Skeletal muscle tissue (tissue), 4 donors: ENCODE data around the gene BCDIN3D. TPM values are rescaled to one million over a fixed set of nuclear protein-coding genes. Genes with fewer than 3 reads are reported as not detected.
"Not testable (repeated sequence)": the region's sequence is repeated elsewhere in the genome, so short reads cannot be mapped to it uniquely, and the experiment has no call there.

Source experiments
- H3K27ac ChIP-seq: one replicate; pipeline ENCODE4 v1.7.0; 2013; ENCODE audit warnings: mild to moderate bottlenecking, low read depth, low read length, inconsistent platforms
- H3K27me3 ChIP-seq, 3 donors: one replicate each; pipeline ENCODE4 v1.7.0; 2013; ENCODE audit warnings: low read length in 3 of 3; ENCODE audit not compliant: control insufficient read depth in 3 of 3, insufficient read depth in 3 of 3
- H3K36me3 ChIP-seq, 3 donors: one replicate each; pipeline ENCODE4 v1.7.0; 2013; ENCODE audit warnings: low read length in 3 of 3; ENCODE audit not compliant: control insufficient read depth in 3 of 3, insufficient read depth in 3 of 3
- H3K4me1 ChIP-seq, 3 donors: one replicate each; pipeline ENCODE4 v1.7.0; 2013; ENCODE audit warnings: low read length in 3 of 3, mild to moderate bottlenecking in 3 of 3; ENCODE audit not compliant: control insufficient read depth in 3 of 3, insufficient read depth in 3 of 3
- H3K4me3 ChIP-seq, 3 donors: one replicate each; pipeline ENCODE4 v1.7.0; 2013; ENCODE audit warnings: low read length in 3 of 3
- H3K9ac ChIP-seq, 3 donors: one replicate each; pipeline ENCODE4 v1.7.0; 2013; ENCODE audit warnings: low read length in 3 of 3, mild to moderate bottlenecking in 3 of 3, moderate library complexity in 2 of 3, low read depth in 1 of 3
- H3K9me3 ChIP-seq, 3 donors: one replicate each; pipeline ENCODE4 v1.7.0; 2013; ENCODE audit warnings: low read length in 3 of 3; ENCODE audit not compliant: control insufficient read depth in 3 of 3
- total RNA-seq: library from RNA; depleted of rRNA; stranded (reverse); fragments of >200 nt; gene quantifications from one replicate; pipeline ENCODE4 v1.2.3, GENCODE V29; 2014
- donor health status: Osteomylitis.

The BCDIN3D gene
- total RNA-seq, 1 donor from 2014 or later, result 6.8 TPM

GRCh38 chr12:49876070-49876469 lies 33.2 kb upstream of the BCDIN3D start:
- Histone ChIP-seq H3K27ac (no peak overlapping the region), H3K36me3 (no peaks in the 10 kb centered on the region)

GRCh38 chr12:49875115-49875720 lies 32.3 kb upstream of the BCDIN3D start:
- no peak overlapping the region for H3K27ac ChIP-seq
- no peak overlapping the region for H3K9ac ChIP-seq
- H3K4me3 ChIP-seq, result no peak overlapping the region
- no peaks in the 10 kb centered on the region for H3K27me3 ChIP-seq
- H3K9me3 ChIP-seq, result no peaks in the 10 kb centered on the region
- peaks cover 0 to 11% (median 7%) of the 10 kb centered on the region in 3 donors for H3K4me1 ChIP-seq
- H3K36me3 ChIP-seq, result no peaks in the 10 kb centered on the region

More at GRCh38 chr12:49876070-49876469, 33.2 kb upstream of the BCDIN3D start:
- H3K4me1 ChIP-seq, result peaks cover 0 to 11% (median 7%) of the 10 kb centered on the region in 3 donors
- no peak overlapping the region for H3K9ac ChIP-seq
- H3K27me3 ChIP-seq, result no peaks in the 10 kb centered on the region
- H3K4me3 ChIP-seq, result no peak overlapping the region
- H3K9me3 ChIP-seq, result no peaks in the 10 kb centered on the region

- Histone ChIP-seq H3K27ac (no peak overlapping the region), H3K27me3 (no peaks in the 10 kb centered on the region), H3K36me3 (no peaks in the 10 kb centered on the region), H3K4me3 (no peak overlapping the region), H3K9ac (no peak overlapping the region), H3K4me1 (peaks cover 6 to 19% (median 14%) of the 10 kb centered on the region in 3 donors), H3K9me3 (no peaks in the 10 kb centered on the region)
These were observed 31.4 kb upstream of the BCDIN3D start for GRCh38 chr12:49874142-49874897.

DNA sequence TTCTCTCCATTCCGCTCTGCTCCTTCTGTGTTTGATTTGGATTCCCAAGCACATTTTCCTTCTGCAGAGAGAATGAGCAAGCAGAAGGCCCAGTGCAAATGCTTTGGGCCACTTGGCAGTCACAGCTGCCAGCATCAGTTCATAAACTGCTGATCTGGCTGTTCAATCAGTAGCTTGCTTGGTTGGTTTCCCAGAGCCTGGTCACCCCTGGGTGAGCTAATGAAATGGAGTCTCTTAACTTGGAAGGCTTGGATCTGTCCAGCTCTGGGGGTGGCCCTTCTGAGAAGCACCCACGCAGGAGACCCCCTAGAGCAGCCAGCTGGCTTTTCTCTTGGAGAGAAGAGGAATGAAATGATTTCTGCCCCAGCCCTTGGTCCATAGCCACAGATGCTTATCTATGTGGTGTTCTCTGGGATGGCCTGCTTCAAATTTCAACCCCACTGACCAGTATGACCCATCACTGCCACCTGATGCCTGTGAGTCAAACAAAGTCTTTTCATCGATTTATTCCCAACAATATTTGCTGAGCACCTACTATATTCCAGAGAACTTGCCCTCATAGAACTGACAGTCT lies 30.5 kb upstream of the BCDIN3D start:
- peaks cover 15 to 27% (median 22%) of the 10 kb centered on the region in 3 donors for H3K4me1 ChIP-seq
- no peak overlapping the region for H3K4me3 ChIP-seq
- H3K36me3 ChIP-seq, result no peaks in the 10 kb centered on the region
- H3K9ac ChIP-seq, result no peak overlapping the region
- H3K27ac ChIP-seq, result no peak overlapping the region
- H3K9me3 ChIP-seq, result no peaks in the 10 kb centered on the region
- no peaks in the 10 kb centered on the region for H3K27me3 ChIP-seq

DNA sequence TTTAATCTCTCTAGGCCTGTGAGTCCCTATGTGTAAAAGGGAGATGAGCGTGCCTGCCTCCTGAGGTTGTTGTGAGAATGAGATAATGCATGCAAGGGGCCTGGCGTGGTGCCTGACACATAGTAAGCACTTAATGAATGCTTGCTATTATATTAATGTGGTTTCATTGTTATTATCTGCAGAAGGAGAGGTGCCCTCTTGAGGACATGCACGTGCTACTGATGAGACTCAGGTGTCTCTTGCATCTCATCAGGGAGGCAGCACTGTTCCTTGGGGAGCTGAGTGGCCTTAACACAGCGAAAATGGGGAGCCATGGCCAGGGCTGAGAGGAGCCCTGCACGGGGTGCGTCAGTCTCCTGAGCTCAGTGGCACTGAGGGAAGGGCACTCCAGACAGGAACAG lies 29.9 kb upstream of the BCDIN3D start:
- H3K9ac ChIP-seq, result no peak overlapping the region
- H3K36me3 ChIP-seq, result no peaks in the 10 kb centered on the region
- no peak overlapping the region for H3K4me3 ChIP-seq
- H3K27ac ChIP-seq, result no peak overlapping the region
- peaks cover 22 to 33% (median 29%) of the 10 kb centered on the region in 3 donors for H3K4me1 ChIP-seq
- H3K9me3 ChIP-seq, result no peaks in the 10 kb centered on the region
- H3K27me3 ChIP-seq, result no peaks in the 10 kb centered on the region

GRCh38 chr12:49872381-49872780 lies 29.5 kb upstream of the BCDIN3D start:
- H3K9me3 ChIP-seq, result no peaks in the 10 kb centered on the region
- no peak overlapping the region for H3K4me3 ChIP-seq
- H3K27me3 ChIP-seq, result peaks cover 0 to 1% (median 0%) of the 10 kb centered on the region in 3 donors
- no peak overlapping the region for H3K27ac ChIP-seq
- peaks cover 26 to 37% (median 32%) of the 10 kb centered on the region in 3 donors for H3K4me1 ChIP-seq
- H3K36me3 ChIP-seq, result no peaks in the 10 kb centered on the region
- H3K9ac ChIP-seq, result no peak overlapping the region

DNA sequence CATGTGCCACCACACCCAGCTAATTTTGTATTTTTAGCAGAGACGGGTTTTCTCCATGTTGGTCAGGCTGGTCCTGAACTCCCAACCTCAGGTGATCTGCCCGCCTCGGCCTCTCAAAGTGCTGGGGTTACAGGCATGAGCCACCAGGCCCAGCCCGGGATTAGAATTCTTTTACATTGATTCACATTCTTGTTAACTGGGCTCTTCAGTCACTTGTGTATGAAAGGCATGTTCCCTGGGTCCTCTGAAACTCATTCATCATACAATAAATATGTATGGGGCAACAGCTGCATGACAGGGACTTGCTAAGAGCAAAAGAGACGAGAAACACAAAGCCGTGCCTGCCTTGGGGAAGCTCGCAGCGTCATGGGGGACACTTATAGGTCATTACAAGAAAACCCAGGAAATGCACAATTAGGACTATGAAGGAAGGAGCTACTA lies 28.9 kb upstream of the BCDIN3D start:
- peaks cover 28 to 40% (median 38%) of the 10 kb centered on the region in 3 donors for H3K4me1 ChIP-seq
- H3K9ac ChIP-seq, H3K4me3 ChIP-seq, H3K27ac ChIP-seq, H3K9me3 ChIP-seq, H3K27me3 ChIP-seq, H3K36me3 ChIP-seq: not testable (repeated sequence)

GRCh38 chr12:49871263-49871561 lies 28.3 kb upstream of the BCDIN3D start:
- Histone ChIP-seq H3K4me1 (peaks cover 28 to 40% (median 38%) of the 10 kb centered on the region in 3 donors), H3K27ac (no peak overlapping the region)

DNA sequence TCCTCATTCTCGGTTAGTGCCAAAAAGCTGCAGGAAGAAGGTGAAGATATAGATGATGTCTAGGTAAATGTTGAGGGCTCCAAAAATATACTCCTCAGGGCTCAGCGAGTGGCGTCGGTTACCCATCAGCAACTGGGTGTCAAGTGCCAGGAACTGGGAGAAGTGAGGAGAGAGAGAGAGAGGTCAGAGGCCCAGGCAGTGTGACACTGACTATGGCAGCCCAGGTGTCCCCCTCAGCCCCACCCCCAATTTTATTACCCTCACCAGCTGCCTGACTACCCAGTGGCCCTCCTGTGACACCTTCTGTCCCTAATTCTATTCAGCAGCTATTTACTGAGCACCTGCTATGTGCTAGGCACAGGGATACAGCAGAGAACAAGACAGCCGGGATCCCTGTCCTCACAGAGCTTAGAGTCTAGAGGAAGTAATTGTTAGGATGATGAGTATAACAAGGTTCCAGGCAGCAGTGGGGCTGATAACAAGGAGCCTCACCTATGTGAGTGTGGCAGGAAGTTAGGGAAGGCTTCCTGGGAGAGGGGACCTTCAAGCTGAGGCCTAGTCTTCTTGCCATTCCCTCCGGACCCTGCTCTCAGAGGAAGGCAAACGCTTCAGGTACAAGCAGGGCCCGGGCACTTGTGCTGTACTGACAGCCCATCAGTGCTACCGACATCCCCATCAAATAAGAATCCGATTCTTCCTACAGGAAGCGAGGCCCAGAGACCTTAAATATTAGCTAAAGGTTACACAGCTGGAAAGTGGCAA lies 27.8 kb upstream of the BCDIN3D start:
- H3K27me3 ChIP-seq, result peaks cover 0 to 7% (median 2%) of the 10 kb centered on the region in 3 donors
- peaks cover 28 to 40% (median 38%) of the 10 kb centered on the region in 3 donors for H3K4me1 ChIP-seq
- no peak overlapping the region for H3K4me3 ChIP-seq
- H3K9ac ChIP-seq, result no peak overlapping the region
- H3K9me3 ChIP-seq, result no peaks in the 10 kb centered on the region
- no peaks in the 10 kb centered on the region for H3K36me3 ChIP-seq
- H3K27ac ChIP-seq, result no peak overlapping the region

More at GRCh38 chr12:49871263-49871561, 28.3 kb upstream of the BCDIN3D start:
- H3K9me3 ChIP-seq, result no peaks in the 10 kb centered on the region
- peaks cover 0 to 4% (median 2%) of the 10 kb centered on the region in 3 donors for H3K27me3 ChIP-seq
- H3K4me3 ChIP-seq, result no peak overlapping the region
- H3K9ac ChIP-seq, result no peak overlapping the region
- H3K36me3 ChIP-seq, result no peaks in the 10 kb centered on the region
